GM12875 (cell line): ENCODE results near the gene TNKS1BP1.
"Not testable (repeated sequence)": the region's sequence is repeated elsewhere in the genome, so short reads cannot be mapped to it uniquely, and the experiment has no call there.

Source experiments
- H3K4me3 ChIP-seq: one replicate; pipeline ENCODE4 v1.5.1; 2011; ENCODE audit warnings: low read depth, low read length, control low read depth
- CTCF ChIP-seq: IDR thresholded peaks from 2 replicates; pipeline ENCODE4 v1.5.1; 2011; ENCODE audit warnings: low read depth, mild to moderate bottlenecking, control low read depth, inconsistent platforms, low read length, moderate library complexity, borderline replicate concordance; ENCODE audit not compliant: insufficient read depth

The TNKS1BP1 gene

GRCh38 chr11:57283231-57283990, 41.3 kb downstream of the TNKS1BP1 start:
- TF ChIP-seq CTCF = no peak
- H3K4me3 ChIP-seq = no peak overlapping the region

- H3K4me3 ChIP-seq = not testable (repeated sequence)
Measured at GRCh38 chr11:57281546-57281945, 43.2 kb downstream of the TNKS1BP1 start.

- no peak overlapping the region for H3K4me3 ChIP-seq
- no peak for TF ChIP-seq CTCF
Measured at GRCh38 chr11:57279116-57279515, 45.6 kb downstream of the TNKS1BP1 start.

- H3K4me3 ChIP-seq = no peak overlapping the region
- no peak for TF ChIP-seq CTCF
Measured at GRCh38 chr11:57278721-57279095, 46.0 kb downstream of the TNKS1BP1 start.

GRCh38 chr11:57277845-57278720, 46.7 kb downstream of the TNKS1BP1 start:
- H3K4me3 ChIP-seq = no peak overlapping the region

GRCh38 chr11:57276971-57277675, 47.6 kb downstream of the TNKS1BP1 start:
- no peak overlapping the region for H3K4me3 ChIP-seq

More at GRCh38 chr11:57277845-57278720, 46.7 kb downstream of the TNKS1BP1 start:
- peak; percentile 85 for TF ChIP-seq CTCF

More at GRCh38 chr11:57276971-57277675, 47.6 kb downstream of the TNKS1BP1 start:
- TF ChIP-seq CTCF = no peak
